Measurements from ENCODE around the gene C4orf54.

DNA sequence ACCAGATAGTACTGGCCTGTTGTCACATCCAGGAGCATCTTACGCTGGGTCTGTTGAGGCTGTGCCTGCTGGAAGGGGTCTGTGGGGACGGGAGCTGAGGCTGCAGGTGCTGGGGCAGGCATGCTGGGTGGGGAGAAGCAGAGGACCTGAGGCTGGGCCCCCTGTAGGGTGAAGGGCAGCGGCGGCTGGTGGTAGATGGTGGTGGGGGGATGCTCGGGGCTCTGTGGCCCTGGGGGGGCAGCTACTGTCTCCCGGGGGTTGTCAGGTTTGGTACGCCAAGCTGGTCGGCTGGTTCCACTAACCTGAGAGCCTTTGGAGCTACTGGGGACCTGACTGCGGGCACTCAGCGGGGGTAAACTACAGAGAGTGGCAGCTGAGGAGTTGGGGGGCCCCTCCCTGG lies 7.8 kb downstream of the C4orf54 start:
- TF ChIP-seq EZH2phosphoT487 (IDR thresholded peaks at IDR 0.05; ENCODE audit: insufficient read depth, low read depth), result no peak
- no peak for TF ChIP-seq EZH2 (IDR thresholded peaks at IDR 0.05; ENCODE audit: insufficient read depth, poor library complexity, severe bottlenecking)

Data from GM23248 (cell line).